Ovary (tissue), 9 donors: ENCODE measurements around the gene SMARCC1. TPM values are rescaled to one million over a fixed set of nuclear protein-coding genes. Genes with fewer than 3 reads are reported as not detected.

Experiments
- DNase-seq, 5 donors: peaks; one replicate each; pipeline ENCODE4 v3.0.0-alpha.2; 2019 to 2020
- H3K27ac ChIP-seq, 2 donors: fragments of 200-600 bp; one replicate each; pipeline versions ENCODE4 v1.5.1 to v1.8.0; 2019 to 2022
- H3K27me3 ChIP-seq: fragments of 200-600 bp; one replicate; pipeline ENCODE4 v1.8.0; 2022
- H3K36me3 ChIP-seq: fragments of 200-600 bp; sonication (generic); one replicate; pipeline ENCODE4 v1.5.1; 2019
- H3K4me1 ChIP-seq: one replicate; pipeline ENCODE4 v1.8.1; 2013; ENCODE audit warnings: mild to moderate bottlenecking, moderate library complexity; ENCODE audit not compliant: insufficient read depth
- H3K4me3 ChIP-seq: fragments of 200-600 bp; sonication (generic); one replicate; pipeline ENCODE4 v1.5.1; 2017
- H3K9me3 ChIP-seq, 2 donors: fragments of 200-600 bp in 1 of 2; sonication (generic) in 1 of 2; one replicate each; pipeline versions ENCODE4 v1.5.1 to v1.8.1; 2013 to 2019; ENCODE audit warnings: mild to moderate bottlenecking in 1 of 2, moderate library complexity in 1 of 2
- CTCF ChIP-seq, 3 donors: fragments of 450-650 bp in 2 of 3; fragments of 200-600 bp in 1 of 3; IDR thresholded peaks; one replicate each; pipeline versions ENCODE4 v1.5.1 to v1.8.0; 2016 to 2022; ENCODE audit warnings: antibody characterized with exemption in 3 of 3, mild to moderate bottlenecking in 1 of 3
- EP300 ChIP-seq: sonication (generic); formaldehyde crosslinking; IDR thresholded peaks from one replicate; pipeline ENCODE4 v1.6.1; 2017; ENCODE audit warnings: antibody characterized with exemption
- POLR2A ChIP-seq: fragments of 450-650 bp; IDR thresholded peaks from one replicate; pipeline ENCODE4 v1.6.1; 2017; ENCODE audit warnings: antibody characterized with exemption, mild to moderate bottlenecking, moderate library complexity
- WGBS, 3 donors: extraction: QIAGEN DNeasy Blood & Tissue Kit in 1 of 3; methylation state at CpG; one replicate each; pipeline versions ENCODE4 v1.1.5 to v1.1.7; 2013 to 2017; 5-methylcytosine and 5-hydroxymethylcytosine counted together
- intact Hi-C, 4 donors: fragments of 100-400 bp; cut with DNase I; formaldehyde crosslinking; loops; one replicate each; pipeline versions ENCODE4 v1.11.0 to v1.15.1; 2022 to 2023
- polyA plus RNA-seq, 2 donors: library from polyadenylated mRNA; stranded (reverse); fragments of 200-250 nt in 1 of 2; fragments of 350-450 nt in 1 of 2; fragmentation: Illumina TruSeq in 1 of 2; extraction: RNeasy Lipid Tissue Mini Kit (QIAGEN cat#74804) in 1 of 2; gene quantifications; one replicate each; pipeline ENCODE4 v1.2.3, GENCODE V29; 2013 to 2014
- total RNA-seq, 7 donors: library from RNA; depleted of rRNA in 2 of 7; stranded (reverse); fragments of >200 nt in 2 of 7; fragmentation: NEBNext Ultra II Directional in 3 of 7; extraction: Animal tissue kit (Norgen Biotek cat#: 25700) in 3 of 7; gene quantifications; one replicate each; pipeline versions ENCODE4 v1.1.0 to v1.2.4, GENCODE V29; 2016 to 2023
- donor health status: DM: no; HTN: no; CAD: no; lungs with moderate emphysema.
- donor health status: DM: no; HTN: no; CAD: no.
- donor health status: Bipolar disorder and iron deficiency.
- donor health status: DM: yes; HTN: yes; CAD: no.
- donor health status: DM: no; HTN: no; CAD: no.
- donor health status: DM: yes; HTN: yes; CAD: no.

SMARCC1 gene
- total and polyA plus RNA-seq, 9 donors = 24.8 to 68.9 (median 60.4) TPM

DNA sequence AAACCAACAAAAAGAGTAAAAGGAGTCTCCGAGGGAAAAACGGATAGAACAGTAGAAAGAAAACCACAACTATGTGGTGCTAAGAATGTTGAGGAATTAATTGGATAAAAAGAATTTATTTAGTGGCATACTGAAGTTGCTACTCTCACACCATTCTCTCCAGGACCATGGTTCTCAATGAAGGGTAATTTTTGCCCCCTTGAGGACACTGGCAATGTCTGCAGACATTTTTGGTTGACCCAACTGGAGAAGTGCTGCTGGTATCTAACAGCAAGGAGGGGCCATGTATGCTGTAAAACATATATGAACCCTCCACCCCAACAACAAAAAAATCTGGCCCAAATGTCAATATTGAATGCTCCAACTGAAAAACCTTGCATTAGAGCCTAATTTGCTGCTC lies 117.2 kb downstream of the SMARCC1 start:
- DNase-seq = no peak
- Histone ChIP-seq H3K4me3 (no peak overlapping the region), H3K27ac (no peak overlapping the region), H3K36me3 (no peaks in the 10 kb centered on the region), H3K4me1 (no peaks in the 10 kb centered on the region), H3K9me3 (no peaks in the 10 kb centered on the region), H3K27me3 (no peaks in the 10 kb centered on the region)
- intact Hi-C loops = no loop called here
- TF ChIP-seq POLR2A = no peak
- TF ChIP-seq EP300 = no peak
- no peak for TF ChIP-seq CTCF (IDR thresholded peaks at IDR 0.05)
- 49 to 71% (median 61%) methylated on average over 2 of the region's 2 CpGs for WGBS, 3 donors

- no peak overlapping the region for H3K4me3 ChIP-seq
- no peak for DNase-seq
- WGBS, 3 donors = 93 to 96% (median 95%) methylated on average over 16 of the region's 16 CpGs
- no peaks in the 10 kb centered on the region for H3K27me3 ChIP-seq
- H3K36me3 ChIP-seq = no peaks in the 10 kb centered on the region
- H3K4me1 ChIP-seq = no peaks in the 10 kb centered on the region
- intact Hi-C loops = no loop called here
- H3K27ac ChIP-seq = no peak overlapping the region
- TF ChIP-seq POLR2A (no peak), EP300 (no peak), CTCF (IDR thresholded peaks at IDR 0.05) (no peak)
- H3K9me3 ChIP-seq = no peaks in the 10 kb centered on the region
Measured at GRCh38 chr3:47663630-47664240, 118.0 kb downstream of the SMARCC1 start.

- Histone ChIP-seq H3K4me3 (no peak overlapping the region), H3K4me1 (no peaks in the 10 kb centered on the region), H3K27ac (no peak overlapping the region), H3K36me3 (no peaks in the 10 kb centered on the region), H3K9me3 (no peaks in the 10 kb centered on the region), H3K27me3 (no peaks in the 10 kb centered on the region)
- WGBS, 3 donors = 11 to 21% (median 12%) methylated on average over 5 of the region's 5 CpGs
- intact Hi-C loops = no loop called here
- peak in 2 of 5 donors; percentile 17 to 32 for DNase-seq
- TF ChIP-seq CTCF (IDR thresholded peaks at IDR 0.05) (no peak), EP300 (no peak), POLR2A (no peak)
Measured at GRCh38 chr3:47661121-47661752, 120.5 kb downstream of the SMARCC1 start.

- TF ChIP-seq EP300 (no peak), CTCF (IDR thresholded peaks at IDR 0.05) (no peak), POLR2A (no peak)
- H3K9me3 ChIP-seq = no peaks in the 10 kb centered on the region
- intact Hi-C loops = no loop called here
- no peak overlapping the region for H3K27ac ChIP-seq
- no peaks in the 10 kb centered on the region for H3K27me3 ChIP-seq
- no peak for DNase-seq
- H3K36me3 ChIP-seq = no peaks in the 10 kb centered on the region
- no peak overlapping the region for H3K4me3 ChIP-seq
- WGBS, 3 donors = 97 to 100% (median 98%) methylated on average over 1 of the region's 1 CpG
- H3K4me1 ChIP-seq = no peaks in the 10 kb centered on the region
Measured at GRCh38 chr3:47658444-47658843, 123.2 kb downstream of the SMARCC1 start.
